ENCODE data around the gene ADGRB3.

Gene ADGRB3

GRCh38 chr6:68642081-68642480 is 7.0 kb downstream of the ADGRB3 start:
- H3K9ac ChIP-seq (ENCODE audit: low read length) = no peak overlapping the region
- TF ChIP-seq EZH2phosphoT487 (IDR thresholded peaks at IDR 0.05; ENCODE audit: low read length) (no peak), CTCF (IDR thresholded peaks at IDR 0.05; ENCODE audit: low read length) (no peak), EZH2 (optimal IDR thresholded peaks at IDR 0.05; ENCODE audit: low read depth, low read length) (no peak)
- H3F3A ChIP-seq (ENCODE audit: insufficient read depth, low read length) = no peaks in the 10 kb centered on the region
- DNase-seq = no peak
- H3K9me3 ChIP-seq (replicated peaks; ENCODE audit: insufficient read depth, low read length) = no peaks in the 10 kb centered on the region
- H3K27me3 ChIP-seq (replicated peaks; ENCODE audit: insufficient read depth, low read length) = no peaks in the 10 kb centered on the region
- no peaks in the 10 kb centered on the region for H4K20me1 ChIP-seq (ENCODE audit: insufficient read depth, low read length)
- H3K4me2 ChIP-seq (ENCODE audit: low read depth, low read length) = no peak overlapping the region
- H3K4me1 ChIP-seq (ENCODE audit: low read length) = no peaks in the 10 kb centered on the region
- H2AFZ ChIP-seq (ENCODE audit: low read length) = no peak overlapping the region
- no peak overlapping the region for H3K4me3 ChIP-seq (ENCODE audit: low read length)
- H3K79me2 ChIP-seq (ENCODE audit: low read length) = no peaks in the 10 kb centered on the region
- no peaks in the 10 kb centered on the region for H3K36me3 ChIP-seq (replicated peaks; ENCODE audit: insufficient read depth, low read length)
- no peaks in the 10 kb centered on the region for H3K9me2 ChIP-seq (replicated peaks; ENCODE audit: insufficient read depth, low read length)
- H3K27ac ChIP-seq (ENCODE audit: low read length) = no peak overlapping the region

- Histone ChIP-seq H3K9ac (ENCODE audit: low read length) (no peak overlapping the region), H3K27me3 (replicated peaks; ENCODE audit: insufficient read depth, low read length) (no peaks in the 10 kb centered on the region), H3K4me3 (ENCODE audit: low read length) (no peak overlapping the region), H4K20me1 (ENCODE audit: insufficient read depth, low read length) (no peaks in the 10 kb centered on the region), H3K9me3 (replicated peaks; ENCODE audit: insufficient read depth, low read length) (no peaks in the 10 kb centered on the region), H3K9me2 (replicated peaks; ENCODE audit: insufficient read depth, low read length) (no peaks in the 10 kb centered on the region), H2AFZ (ENCODE audit: low read length) (no peak overlapping the region), H3F3A (ENCODE audit: insufficient read depth, low read length) (no peaks in the 10 kb centered on the region), H3K4me2 (ENCODE audit: low read depth, low read length) (no peak overlapping the region), H3K36me3 (replicated peaks; ENCODE audit: insufficient read depth, low read length) (no peaks in the 10 kb centered on the region), H3K79me2 (ENCODE audit: low read length) (no peaks in the 10 kb centered on the region), H3K27ac (ENCODE audit: low read length) (no peak overlapping the region), H3K4me1 (ENCODE audit: low read length) (no peaks in the 10 kb centered on the region)
- DNase-seq = no peak
- TF ChIP-seq CTCF (IDR thresholded peaks at IDR 0.05; ENCODE audit: low read length) = no peak
- no peak for TF ChIP-seq EZH2 (optimal IDR thresholded peaks at IDR 0.05; ENCODE audit: low read depth, low read length)
- no peak for TF ChIP-seq EZH2phosphoT487 (IDR thresholded peaks at IDR 0.05; ENCODE audit: low read length)
These were observed 7.9 kb downstream of the ADGRB3 start for GRCh38 chr6:68642977-68643376.

GRCh38 chr6:68649669-68650068 is 14.6 kb downstream of the ADGRB3 start:
- Histone ChIP-seq H3K9me2 (replicated peaks; ENCODE audit: insufficient read depth, low read length) (no peaks in the 10 kb centered on the region), H3K9me3 (replicated peaks; ENCODE audit: insufficient read depth, low read length) (no peaks in the 10 kb centered on the region), H3K27ac (ENCODE audit: low read length) (no peak overlapping the region), H3K27me3 (replicated peaks; ENCODE audit: insufficient read depth, low read length) (no peaks in the 10 kb centered on the region), H3K4me2 (ENCODE audit: low read depth, low read length) (no peak overlapping the region), H3K4me3 (ENCODE audit: low read length) (no peak overlapping the region), H4K20me1 (ENCODE audit: insufficient read depth, low read length) (no peaks in the 10 kb centered on the region), H2AFZ (ENCODE audit: low read length) (no peak overlapping the region), H3F3A (ENCODE audit: insufficient read depth, low read length) (no peaks in the 10 kb centered on the region), H3K9ac (ENCODE audit: low read length) (no peak overlapping the region), H3K36me3 (replicated peaks; ENCODE audit: insufficient read depth, low read length) (no peaks in the 10 kb centered on the region), H3K79me2 (ENCODE audit: low read length) (no peaks in the 10 kb centered on the region), H3K4me1 (ENCODE audit: low read length) (no peaks in the 10 kb centered on the region)
- DNase-seq = no peak
- no peak for TF ChIP-seq CTCF (IDR thresholded peaks at IDR 0.05; ENCODE audit: low read length)
- no peak for TF ChIP-seq EZH2phosphoT487 (IDR thresholded peaks at IDR 0.05; ENCODE audit: low read length)
- TF ChIP-seq EZH2 (optimal IDR thresholded peaks at IDR 0.05; ENCODE audit: low read depth, low read length) = no peak
